ENCODE results near the gene EPHB1. TPM values are rescaled to one million over a fixed set of nuclear protein-coding genes. Genes with fewer than 3 reads are reported as not detected.

The EPHB1 gene
- total and polyA plus RNA-seq, 8 donors, result 0.02 to 1.4 (median 0.43) TPM

GRCh38 chr3:134872440-134873388, 77.7 kb downstream of the EPHB1 start:
- Histone ChIP-seq H3K36me3 (no peaks in the 10 kb centered on the region), H3K27ac (no peak overlapping the region), H3K27me3 (no peaks in the 10 kb centered on the region), H3K4me1 (no peaks in the 10 kb centered on the region), H3K9me3 (no peaks in the 10 kb centered on the region), H3K4me3 (no peak overlapping the region)
- WGBS, 2 donors, result 80 to 85% methylated on average over 8 of the region's 8 CpGs
- ATAC-seq (no peak), FAIRE-seq (no peak), DNase-seq (no peak)
- TF ChIP-seq CTCF (IDR thresholded peaks at IDR 0.05), result no peak
- intact Hi-C loops (cut with DNase I), result no loop called here

- no peak for TF ChIP-seq CTCF (IDR thresholded peaks at IDR 0.05)
- intact Hi-C loops (cut with DNase I), result no loop called here
- FAIRE-seq, result no peak
Measured at GRCh38 chr3:134873789-134874188, 78.7 kb downstream of the EPHB1 start.

GRCh38 chr3:134874737-134875413, 79.8 kb downstream of the EPHB1 start:
- no peak for FAIRE-seq
- Histone ChIP-seq H3K9me3 (no peaks in the 10 kb centered on the region), H3K27me3 (no peaks in the 10 kb centered on the region), H3K4me3 (no peak overlapping the region), H3K4me1 (no peaks in the 10 kb centered on the region), H3K27ac (no peak overlapping the region), H3K36me3 (no peaks in the 10 kb centered on the region)
- no peak for ATAC-seq
- intact Hi-C loops (cut with DNase I), result no loop called here
- no peak for TF ChIP-seq CTCF (IDR thresholded peaks at IDR 0.05)
- 52 to 55% methylated on average over 10 of the region's 10 CpGs for WGBS, 2 donors
- DNase-seq, result no peak

More at GRCh38 chr3:134873789-134874188, 78.7 kb downstream of the EPHB1 start:
- Histone ChIP-seq H3K27me3 (no peaks in the 10 kb centered on the region), H3K4me1 (no peaks in the 10 kb centered on the region), H3K4me3 (no peak overlapping the region), H3K36me3 (no peaks in the 10 kb centered on the region), H3K9me3 (no peaks in the 10 kb centered on the region), H3K27ac (no peak overlapping the region)
- DNase-seq (no peak), ATAC-seq (no peak)
- WGBS, 2 donors, result 74 to 82% methylated on average over 1 of the region's 1 CpG

GRCh38 chr3:134876836-134877235, 81.8 kb downstream of the EPHB1 start:
- FAIRE-seq (no peak), ATAC-seq (no peak), DNase-seq (no peak)
- no peaks in the 10 kb centered on the region for H3K9me3 ChIP-seq
- H3K36me3 ChIP-seq, result no peaks in the 10 kb centered on the region
- no peak for TF ChIP-seq CTCF (IDR thresholded peaks at IDR 0.05)
- H3K4me3 ChIP-seq, result no peak overlapping the region
- no peaks in the 10 kb centered on the region for H3K4me1 ChIP-seq
- H3K27ac ChIP-seq, result no peak overlapping the region
- intact Hi-C loops (cut with DNase I), result no loop called here
- no peaks in the 10 kb centered on the region for H3K27me3 ChIP-seq
- WGBS, 2 donors, result 77 to 88% methylated on average over 2 of the region's 2 CpGs
